Measurements from ENCODE around the gene TTLL10.

The TTLL10 gene

DNA sequence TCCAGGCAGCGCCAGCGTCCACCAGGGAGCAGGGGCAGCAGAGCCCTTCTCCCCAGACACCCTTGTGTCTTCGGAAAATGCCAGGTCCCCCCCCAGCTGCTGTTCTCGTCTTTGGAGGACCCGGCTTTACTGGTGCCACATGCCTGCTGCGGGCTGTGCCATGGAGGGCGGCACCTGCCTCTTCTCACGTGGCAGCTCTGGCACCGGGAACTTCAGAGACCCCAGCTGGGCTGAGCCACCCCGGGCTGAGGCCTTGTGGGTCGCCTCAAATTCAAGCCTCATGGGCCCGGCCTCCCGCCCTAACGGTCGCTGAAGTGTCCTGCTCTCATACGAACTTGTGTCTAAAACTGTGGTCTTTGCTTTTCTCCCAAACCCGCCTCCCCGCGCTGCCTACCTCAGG, 30.8 kb upstream of the TTLL10 start:
- Histone ChIP-seq H3K36me3 (ENCODE audit: insufficient read depth, insufficient read length, low read length) (no peaks in the 10 kb centered on the region), H3K9me3 (ENCODE audit: insufficient read depth, low read length) (no peaks in the 10 kb centered on the region), H3K4me1 (ENCODE audit: insufficient read depth, insufficient read length) (peaks cover 13% of the 10 kb centered on the region), H3K4me3 (ENCODE audit: insufficient read length, low read depth) (no peak overlapping the region), H3K9ac (ENCODE audit: insufficient read length, low read depth) (peak overlapping the region; percentile 50), H3K27me3 (ENCODE audit: insufficient read depth, insufficient read length) (no peaks in the 10 kb centered on the region)
- DNase-seq (ENCODE audit: low read depth, low spot score): no peak
- TF ChIP-seq SUZ12 (IDR thresholded peaks at IDR 0.05; ENCODE audit: extremely low read depth, insufficient read depth, insufficient read length): no peak
- no peak for TF ChIP-seq ZNF274 (IDR thresholded peaks at IDR 0.05; ENCODE audit: low read depth, low read length)
- TF ChIP-seq YY1 (IDR thresholded peaks at IDR 0.05; ENCODE audit: insufficient read depth, insufficient read length): no peak

DNA sequence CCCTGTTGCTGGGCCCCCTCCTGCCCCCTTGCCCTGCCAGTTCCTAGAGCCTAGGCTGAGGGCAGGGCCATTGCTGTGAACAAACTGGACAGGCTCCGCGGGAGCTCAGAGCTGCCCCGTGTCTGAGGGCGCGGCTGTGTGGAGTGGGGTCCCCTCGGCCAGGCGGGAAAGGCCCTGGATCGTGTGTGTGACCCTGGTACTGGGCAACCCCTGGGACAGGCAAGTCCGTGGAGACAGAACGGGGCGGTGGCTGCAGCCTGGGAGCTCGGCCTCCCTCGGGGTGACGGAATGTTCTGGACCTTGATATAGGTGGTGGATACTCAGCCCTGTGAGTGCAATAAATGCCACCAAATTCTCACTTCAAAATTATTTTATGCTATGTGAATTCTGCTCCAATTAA, 30.0 kb upstream of the TTLL10 start:
- Histone ChIP-seq H3K4me3 (ENCODE audit: insufficient read length, low read depth) (no peak overlapping the region), H3K36me3 (ENCODE audit: insufficient read depth, insufficient read length, low read length) (no peaks in the 10 kb centered on the region), H3K27me3 (ENCODE audit: insufficient read depth, insufficient read length) (no peaks in the 10 kb centered on the region), H3K4me1 (ENCODE audit: insufficient read depth, insufficient read length) (peaks cover 11% of the 10 kb centered on the region), H3K9ac (ENCODE audit: insufficient read length, low read depth) (no peak overlapping the region), H3K9me3 (ENCODE audit: insufficient read depth, low read length) (no peaks in the 10 kb centered on the region)
- TF ChIP-seq ZNF274 (IDR thresholded peaks at IDR 0.05; ENCODE audit: low read depth, low read length) (no peak), SUZ12 (IDR thresholded peaks at IDR 0.05; ENCODE audit: extremely low read depth, insufficient read depth, insufficient read length) (no peak), YY1 (IDR thresholded peaks at IDR 0.05; ENCODE audit: insufficient read depth, insufficient read length) (no peak)
- DNase-seq (ENCODE audit: low read depth, low spot score): no peak

DNA sequence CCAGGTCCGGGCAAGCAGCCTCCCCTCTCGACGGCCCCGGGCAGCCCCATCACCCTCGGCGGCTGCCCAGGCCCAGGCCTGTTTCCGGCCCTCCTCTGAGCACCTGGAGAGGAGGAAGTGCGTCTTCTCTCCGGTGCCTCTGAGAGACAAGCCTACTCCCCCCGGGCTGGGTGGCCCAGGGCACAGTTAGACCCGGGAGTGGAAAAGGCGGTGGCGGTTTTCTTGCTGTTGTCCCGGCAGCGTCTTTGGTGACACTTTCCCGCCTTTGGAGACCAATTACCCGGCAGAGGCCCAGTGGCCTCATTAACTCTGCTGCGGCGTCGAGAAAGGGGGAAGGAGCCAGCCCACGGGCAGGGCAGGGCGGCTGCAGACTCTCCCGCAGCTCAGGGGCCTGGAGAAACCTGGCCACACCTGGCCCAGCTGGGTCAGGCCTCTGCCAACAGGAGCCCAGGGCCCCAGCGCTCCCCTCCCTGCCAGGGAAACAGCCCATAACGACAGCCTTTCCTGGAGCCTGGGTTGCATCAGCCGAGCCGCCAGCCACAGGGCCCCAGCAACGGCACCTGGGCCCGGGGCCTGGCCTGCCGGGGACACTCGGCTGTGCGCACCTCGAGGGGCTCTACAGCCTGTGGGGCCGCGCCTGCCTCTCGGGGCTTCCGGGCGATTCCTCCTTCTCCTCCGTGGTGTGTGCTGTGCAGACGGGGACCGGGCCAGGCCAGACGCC, 29.4 kb upstream of the TTLL10 start:
- H3K4me3 ChIP-seq (ENCODE audit: insufficient read length, low read depth): no peak overlapping the region
- TF ChIP-seq YY1 (IDR thresholded peaks at IDR 0.05; ENCODE audit: insufficient read depth, insufficient read length): no peak
- no peaks in the 10 kb centered on the region for H3K9me3 ChIP-seq (ENCODE audit: insufficient read depth, low read length)
- peaks cover 10% of the 10 kb centered on the region for H3K4me1 ChIP-seq (ENCODE audit: insufficient read depth, insufficient read length)
- H3K36me3 ChIP-seq (ENCODE audit: insufficient read depth, insufficient read length, low read length): no peaks in the 10 kb centered on the region
- no peak for DNase-seq (ENCODE audit: low read depth, low spot score)
- no peak overlapping the region for H3K9ac ChIP-seq (ENCODE audit: insufficient read length, low read depth)
- H3K27me3 ChIP-seq (ENCODE audit: insufficient read depth, insufficient read length): no peaks in the 10 kb centered on the region

DNA sequence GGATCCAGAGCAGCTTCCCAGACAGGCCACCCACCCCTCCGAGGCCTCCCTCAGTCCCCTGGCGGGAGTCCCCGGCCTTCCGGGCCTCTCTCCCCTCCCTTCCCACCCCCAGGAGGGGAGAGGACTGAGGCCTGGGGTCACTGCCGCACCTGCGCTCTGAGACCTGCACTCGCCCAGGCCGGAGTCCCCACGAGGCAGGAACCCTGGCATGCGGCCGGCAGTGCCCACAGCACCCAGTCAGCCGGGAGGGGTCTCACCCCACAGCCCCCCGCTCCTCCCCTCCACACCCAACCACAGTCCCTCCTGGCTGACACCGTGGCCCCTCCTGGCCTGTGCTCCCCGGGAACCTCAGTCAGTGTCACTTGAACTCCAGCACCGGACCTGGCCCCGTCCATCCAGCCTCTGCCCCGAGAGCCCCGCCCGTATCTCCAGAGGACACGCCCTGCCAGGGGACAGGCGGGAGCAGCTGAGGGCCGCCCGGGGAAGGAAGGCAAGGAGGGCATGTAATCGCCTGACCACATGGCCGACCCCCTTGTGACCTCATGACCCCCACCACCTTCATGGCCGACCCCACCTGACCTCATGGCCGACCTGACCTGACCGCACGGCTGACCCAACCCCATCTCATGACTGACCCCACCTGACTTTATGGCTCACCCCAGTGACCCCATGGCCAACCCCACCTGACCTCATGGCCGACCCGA, 28.7 kb upstream of the TTLL10 start:
- no peak for TF ChIP-seq ZNF274 (IDR thresholded peaks at IDR 0.05; ENCODE audit: low read depth, low read length)
- TF ChIP-seq YY1 (IDR thresholded peaks at IDR 0.05; ENCODE audit: insufficient read depth, insufficient read length): no peak
- no peak for TF ChIP-seq SUZ12 (IDR thresholded peaks at IDR 0.05; ENCODE audit: extremely low read depth, insufficient read depth, insufficient read length)
- H3K9me3 ChIP-seq (ENCODE audit: insufficient read depth, low read length): no peaks in the 10 kb centered on the region
- peaks cover 10% of the 10 kb centered on the region for H3K4me1 ChIP-seq (ENCODE audit: insufficient read depth, insufficient read length)
- no peak overlapping the region for H3K9ac ChIP-seq (ENCODE audit: insufficient read length, low read depth)
- no peak for DNase-seq (ENCODE audit: low read depth, low spot score)
- H3K27me3 ChIP-seq (ENCODE audit: insufficient read depth, insufficient read length): no peaks in the 10 kb centered on the region
- no peaks in the 10 kb centered on the region for H3K36me3 ChIP-seq (ENCODE audit: insufficient read depth, insufficient read length, low read length)
- no peak overlapping the region for H3K4me3 ChIP-seq (ENCODE audit: insufficient read length, low read depth)

DNA sequence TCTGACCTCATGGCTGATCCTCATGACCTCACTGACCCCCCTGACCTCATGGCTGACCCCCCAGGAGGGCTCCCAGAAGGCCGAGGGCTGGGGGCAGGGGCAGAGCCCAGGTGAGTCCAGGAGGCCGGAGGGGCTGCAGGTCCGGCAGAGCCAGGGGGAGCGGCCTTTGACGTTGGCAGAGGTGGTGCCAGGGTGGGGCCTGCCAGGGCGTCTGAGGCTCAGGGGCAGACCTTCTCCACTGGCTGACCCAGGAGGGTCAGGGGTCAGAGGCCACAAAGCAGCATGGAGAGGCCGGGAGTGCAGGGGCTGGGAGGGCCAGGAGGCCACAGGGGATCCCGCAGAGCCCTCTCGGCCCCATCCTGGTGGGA, 28.1 kb upstream of the TTLL10 start:
- no peaks in the 10 kb centered on the region for H3K9me3 ChIP-seq (ENCODE audit: insufficient read depth, low read length)
- peaks cover 9% of the 10 kb centered on the region for H3K4me1 ChIP-seq (ENCODE audit: insufficient read depth, insufficient read length)
- H3K36me3 ChIP-seq (ENCODE audit: insufficient read depth, insufficient read length, low read length): no peaks in the 10 kb centered on the region
- no peak overlapping the region for H3K4me3 ChIP-seq (ENCODE audit: insufficient read length, low read depth)
- H3K9ac ChIP-seq (ENCODE audit: insufficient read length, low read depth): no peak overlapping the region
- H3K27me3 ChIP-seq (ENCODE audit: insufficient read depth, insufficient read length): no peaks in the 10 kb centered on the region
- no peak for DNase-seq (ENCODE audit: low read depth, low spot score)
- TF ChIP-seq SUZ12 (IDR thresholded peaks at IDR 0.05; ENCODE audit: extremely low read depth, insufficient read depth, insufficient read length): no peak
- TF ChIP-seq YY1 (IDR thresholded peaks at IDR 0.05; ENCODE audit: insufficient read depth, insufficient read length): no peak
- TF ChIP-seq ZNF274 (IDR thresholded peaks at IDR 0.05; ENCODE audit: low read depth, low read length): no peak

DNA sequence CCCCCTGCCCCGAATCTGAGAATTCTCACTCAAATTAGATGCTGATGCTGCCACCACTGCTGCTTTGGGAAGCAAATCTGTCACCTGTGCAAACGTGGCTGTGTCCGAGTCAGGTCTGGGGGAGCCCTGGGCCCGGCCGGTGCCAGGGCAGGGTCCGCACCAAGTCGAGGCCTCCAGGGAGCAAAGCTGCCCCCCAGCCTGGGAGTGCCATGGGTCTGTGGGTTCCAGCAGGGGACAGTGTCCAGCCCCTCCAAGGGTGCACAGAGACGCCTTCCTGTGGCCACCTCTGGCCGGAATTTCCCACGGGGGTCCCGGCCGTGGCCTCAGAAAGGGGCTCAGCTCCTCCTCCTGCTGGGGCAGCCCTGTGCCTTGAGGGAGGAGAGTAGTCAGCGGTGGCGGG, 27.7 kb upstream of the TTLL10 start:
- Histone ChIP-seq H3K4me3 (ENCODE audit: insufficient read length, low read depth) (no peak overlapping the region), H3K9ac (ENCODE audit: insufficient read length, low read depth) (no peak overlapping the region), H3K9me3 (ENCODE audit: insufficient read depth, low read length) (no peaks in the 10 kb centered on the region), H3K27me3 (ENCODE audit: insufficient read depth, insufficient read length) (no peaks in the 10 kb centered on the region), H3K4me1 (ENCODE audit: insufficient read depth, insufficient read length) (peaks cover 6% of the 10 kb centered on the region), H3K36me3 (ENCODE audit: insufficient read depth, insufficient read length, low read length) (no peaks in the 10 kb centered on the region)
- TF ChIP-seq SUZ12 (IDR thresholded peaks at IDR 0.05; ENCODE audit: extremely low read depth, insufficient read depth, insufficient read length): no peak
- TF ChIP-seq ZNF274 (IDR thresholded peaks at IDR 0.05; ENCODE audit: low read depth, low read length): no peak
- TF ChIP-seq YY1 (IDR thresholded peaks at IDR 0.05; ENCODE audit: insufficient read depth, insufficient read length): no peak
- no peak for DNase-seq (ENCODE audit: low read depth, low spot score)

DNA sequence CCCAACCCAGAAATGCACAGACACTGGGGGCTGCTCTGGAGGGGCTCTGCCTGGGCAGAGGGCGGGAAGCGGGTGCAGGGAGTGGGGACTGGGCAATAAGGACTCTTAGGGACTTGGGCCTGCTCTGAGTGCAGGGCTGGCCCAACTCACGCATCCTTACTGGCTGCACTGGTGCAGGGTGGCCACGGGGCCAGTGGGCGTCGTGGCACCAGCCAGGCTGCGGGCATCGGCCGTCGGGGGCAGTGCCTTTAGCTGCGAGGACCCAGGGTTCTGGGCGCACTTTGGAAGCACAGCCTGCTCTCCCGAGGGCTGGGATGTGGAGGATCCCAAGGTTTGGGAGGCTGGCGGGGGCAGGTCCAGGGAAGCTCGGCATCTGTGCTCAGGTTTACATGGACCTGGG, 27.1 kb upstream of the TTLL10 start:
- no peak for DNase-seq (ENCODE audit: low read depth, low spot score)
- H3K9me3 ChIP-seq (ENCODE audit: insufficient read depth, low read length): no peaks in the 10 kb centered on the region
- H3K36me3 ChIP-seq (ENCODE audit: insufficient read depth, insufficient read length, low read length): no peaks in the 10 kb centered on the region
- H3K27me3 ChIP-seq (ENCODE audit: insufficient read depth, insufficient read length): no peaks in the 10 kb centered on the region
- H3K4me1 ChIP-seq (ENCODE audit: insufficient read depth, insufficient read length): peaks cover 6% of the 10 kb centered on the region
- no peak overlapping the region for H3K4me3 ChIP-seq (ENCODE audit: insufficient read length, low read depth)
- TF ChIP-seq ZNF274 (IDR thresholded peaks at IDR 0.05; ENCODE audit: low read depth, low read length): no peak
- TF ChIP-seq YY1 (IDR thresholded peaks at IDR 0.05; ENCODE audit: insufficient read depth, insufficient read length): no peak
- no peak for TF ChIP-seq SUZ12 (IDR thresholded peaks at IDR 0.05; ENCODE audit: extremely low read depth, insufficient read depth, insufficient read length)
- no peak overlapping the region for H3K9ac ChIP-seq (ENCODE audit: insufficient read length, low read depth)

All from NT2/D1 (cell line).